ENCODE results near the gene RHOB.
A peak's percentile ranks its signal among the peaks of the same experiment; 100 is the strongest.

The RHOB gene

DNA sequence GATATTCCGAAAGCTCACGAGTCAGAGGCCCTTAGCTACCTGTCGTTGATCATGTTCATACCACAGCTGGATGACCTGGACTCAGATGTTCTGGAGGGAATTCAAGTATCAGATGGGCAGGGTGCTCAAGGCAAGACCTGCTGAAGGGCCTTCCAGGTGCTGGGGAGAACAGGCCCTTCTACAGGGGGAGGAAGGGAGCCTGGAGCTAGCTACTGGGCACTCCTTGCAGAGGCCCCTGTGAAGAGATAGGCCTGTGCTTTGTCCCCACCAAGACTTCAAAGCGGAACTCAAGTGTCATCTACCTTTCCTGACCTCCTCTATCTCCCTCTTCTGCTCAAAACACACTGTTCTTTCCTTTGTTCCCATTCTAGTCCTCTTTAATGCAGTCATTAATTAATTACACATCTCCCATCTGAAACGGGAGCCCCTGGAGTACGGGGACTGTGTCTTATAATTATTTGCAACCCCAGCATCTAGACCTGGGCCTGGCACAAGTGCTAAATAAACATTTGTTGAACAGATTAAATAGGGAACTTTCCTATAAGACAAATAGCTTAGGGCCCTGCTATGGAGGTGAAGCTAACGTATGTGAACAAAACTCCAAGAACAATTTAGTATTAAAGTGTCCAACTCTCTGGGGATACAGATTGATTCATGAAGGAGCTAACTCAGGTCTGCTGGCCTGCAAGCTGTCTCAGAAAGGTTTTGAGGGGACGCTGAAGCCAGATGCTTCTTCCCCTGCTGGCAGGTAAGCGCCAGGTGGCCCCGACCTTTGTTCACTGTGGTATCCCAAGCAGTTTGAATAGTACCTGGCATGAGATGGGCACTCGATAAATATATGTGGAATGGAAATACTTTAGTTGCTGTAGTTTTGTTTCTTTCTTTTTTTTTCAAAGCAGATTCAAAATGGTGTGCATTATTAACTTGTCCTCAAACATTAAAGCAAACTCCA, 22.0 kb downstream of the RHOB start:
- peak overlapping the region in 4 of 21 experiments; percentile 9 to 70 (median 62) for H3K27ac ChIP-seq
- H3K4me3 ChIP-seq = no peak overlapping the region

DNA sequence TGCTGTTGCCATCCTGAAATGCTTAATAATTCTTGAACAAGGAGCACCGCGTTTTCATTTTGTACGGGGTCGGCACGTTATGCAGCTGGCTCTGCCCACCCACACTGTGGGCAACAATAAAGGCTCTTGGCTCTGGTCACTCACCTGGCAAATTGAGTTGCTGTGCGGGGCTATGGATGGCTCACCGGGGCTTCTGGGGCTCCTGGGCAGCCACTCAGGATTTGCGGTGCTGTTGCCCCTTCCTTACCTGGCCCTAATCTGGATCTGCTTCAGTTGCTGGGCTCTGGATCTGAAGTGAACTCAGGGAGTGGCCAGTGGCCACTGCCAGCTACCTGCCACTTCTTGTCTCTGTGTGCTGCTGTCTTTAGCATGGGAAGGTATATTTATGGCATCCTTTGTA, 22.7 kb downstream of the RHOB start:
- H3K27ac ChIP-seq = peak overlapping the region in 2 of 21 experiments; percentile 8 to 33

DNA sequence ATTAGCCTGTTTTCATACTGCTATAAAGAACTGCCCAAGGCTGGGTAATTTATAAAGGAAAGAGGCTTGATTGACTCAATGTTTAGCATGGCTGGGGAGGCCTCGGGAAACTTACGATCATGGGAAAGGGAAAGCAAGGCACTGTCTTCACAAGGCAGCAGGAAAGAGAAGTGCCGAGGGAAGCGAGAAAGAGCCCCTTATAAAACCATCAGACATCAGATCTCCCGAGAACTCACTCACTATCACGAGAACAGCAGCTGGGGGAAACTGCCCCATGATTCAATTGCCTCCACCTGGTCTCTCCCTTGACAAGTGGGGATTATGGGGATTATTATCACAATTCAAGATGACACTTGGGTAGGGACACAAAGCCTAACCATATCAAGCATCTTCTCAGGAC, 23.3 kb downstream of the RHOB start:
- H3K27ac ChIP-seq = no peak overlapping the region
- no peak overlapping the region for H3K4me3 ChIP-seq

More for the DNA sequence above, 22.7 kb downstream of the RHOB start:
- no peak overlapping the region for H3K4me3 ChIP-seq

DNA sequence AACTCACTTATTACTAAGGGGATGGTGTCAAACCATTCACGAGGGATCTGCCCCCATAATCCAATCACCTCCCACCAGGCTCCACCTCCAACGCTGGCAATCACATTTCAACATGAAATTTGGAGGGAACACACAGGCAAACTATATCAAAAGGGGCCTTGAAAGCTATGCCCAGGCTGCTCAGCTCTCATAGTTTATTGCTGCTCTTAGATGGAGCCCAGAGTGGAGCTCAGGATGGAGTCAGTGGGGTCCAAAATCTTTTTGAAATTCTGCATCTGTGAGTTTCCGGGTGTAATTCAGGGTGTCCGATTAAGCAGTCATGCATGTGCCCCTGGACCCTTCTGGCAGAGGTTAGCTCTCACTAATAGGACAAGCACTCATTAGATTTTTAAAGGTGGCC, 24.3 kb downstream of the RHOB start:
- no peak overlapping the region for H3K27ac ChIP-seq

DNA sequence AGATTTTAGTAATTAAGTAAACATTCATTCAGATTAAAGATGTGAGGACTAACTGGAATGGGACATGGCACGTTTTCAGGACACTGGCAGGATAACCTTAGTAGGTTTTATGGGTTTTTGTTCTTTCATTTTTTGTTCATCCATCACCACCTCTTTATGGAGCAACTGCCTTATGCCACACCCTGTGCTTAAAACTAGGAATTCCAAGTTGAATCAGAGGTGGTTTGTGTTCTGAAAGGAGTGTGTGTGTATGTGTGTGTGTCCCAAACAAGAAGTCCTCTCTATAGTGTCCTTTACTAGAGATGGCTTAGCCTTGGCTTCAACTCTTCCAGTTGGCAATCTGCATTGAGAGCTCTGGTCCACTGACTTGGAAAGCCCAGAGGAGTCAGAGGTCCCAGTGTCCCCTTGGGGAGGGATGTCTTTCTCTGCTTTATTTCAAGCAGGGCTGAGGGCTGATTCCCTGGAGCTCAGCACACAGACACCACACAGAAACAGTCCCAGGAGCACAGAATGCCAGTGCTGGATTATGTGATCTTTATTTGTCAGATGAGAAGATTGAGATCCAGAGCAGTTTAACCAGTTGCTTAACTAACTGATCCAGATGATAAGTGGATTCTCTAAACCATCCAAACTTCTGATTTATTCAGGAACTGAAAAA, 25.2 kb downstream of the RHOB start:
- Histone ChIP-seq H3K27ac (peak overlapping the region in 1 of 21 experiments; percentile 9), H3K4me3 (no peak overlapping the region)

More for the DNA sequence above, 24.3 kb downstream of the RHOB start:
- H3K4me3 ChIP-seq = no peak overlapping the region

DNA sequence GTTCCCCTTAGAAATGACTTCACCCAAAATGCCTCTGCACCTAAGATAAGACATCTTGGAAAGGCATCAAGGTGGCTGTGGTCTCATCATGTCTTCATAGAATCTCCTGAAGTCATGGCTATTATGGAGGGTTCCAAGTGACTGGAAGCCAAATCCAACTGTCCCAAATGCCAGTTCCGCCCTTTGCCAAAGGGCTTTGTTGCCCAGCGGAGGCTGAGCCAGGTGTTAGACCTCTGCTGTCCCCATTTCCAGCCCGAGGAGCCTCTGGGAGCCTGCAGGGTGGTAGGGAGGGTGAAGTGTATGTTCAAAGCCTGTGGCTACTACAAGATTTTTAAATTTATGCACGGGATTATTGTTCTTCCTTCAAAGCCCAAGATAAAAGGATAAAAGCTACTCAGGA, 25.7 kb downstream of the RHOB start:
- H3K4me3 ChIP-seq = no peak overlapping the region
- H3K27ac ChIP-seq = no peak overlapping the region

DNA sequence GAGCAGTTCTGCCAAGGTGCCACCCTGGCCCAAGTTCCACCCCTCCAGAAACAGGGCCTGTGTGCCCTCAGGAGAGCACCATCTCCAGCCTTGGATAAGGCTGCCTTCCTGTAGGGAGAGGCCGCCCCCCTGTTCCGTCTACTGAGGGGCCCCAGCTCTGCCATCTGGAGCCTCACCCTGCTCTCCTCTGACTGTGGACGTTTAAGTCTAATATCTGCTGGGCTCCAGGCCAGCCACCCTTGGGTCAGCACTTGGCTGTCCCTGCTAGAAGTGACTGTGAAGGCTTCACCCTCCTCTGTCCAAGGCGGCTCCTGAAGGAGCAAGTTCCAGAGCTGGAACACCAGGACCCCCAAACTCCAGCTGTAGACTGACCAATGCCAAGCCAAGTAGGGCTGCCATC, 26.3 kb downstream of the RHOB start:
- Histone ChIP-seq H3K4me3 (no peak overlapping the region), H3K27ac (no peak overlapping the region)

DNA sequence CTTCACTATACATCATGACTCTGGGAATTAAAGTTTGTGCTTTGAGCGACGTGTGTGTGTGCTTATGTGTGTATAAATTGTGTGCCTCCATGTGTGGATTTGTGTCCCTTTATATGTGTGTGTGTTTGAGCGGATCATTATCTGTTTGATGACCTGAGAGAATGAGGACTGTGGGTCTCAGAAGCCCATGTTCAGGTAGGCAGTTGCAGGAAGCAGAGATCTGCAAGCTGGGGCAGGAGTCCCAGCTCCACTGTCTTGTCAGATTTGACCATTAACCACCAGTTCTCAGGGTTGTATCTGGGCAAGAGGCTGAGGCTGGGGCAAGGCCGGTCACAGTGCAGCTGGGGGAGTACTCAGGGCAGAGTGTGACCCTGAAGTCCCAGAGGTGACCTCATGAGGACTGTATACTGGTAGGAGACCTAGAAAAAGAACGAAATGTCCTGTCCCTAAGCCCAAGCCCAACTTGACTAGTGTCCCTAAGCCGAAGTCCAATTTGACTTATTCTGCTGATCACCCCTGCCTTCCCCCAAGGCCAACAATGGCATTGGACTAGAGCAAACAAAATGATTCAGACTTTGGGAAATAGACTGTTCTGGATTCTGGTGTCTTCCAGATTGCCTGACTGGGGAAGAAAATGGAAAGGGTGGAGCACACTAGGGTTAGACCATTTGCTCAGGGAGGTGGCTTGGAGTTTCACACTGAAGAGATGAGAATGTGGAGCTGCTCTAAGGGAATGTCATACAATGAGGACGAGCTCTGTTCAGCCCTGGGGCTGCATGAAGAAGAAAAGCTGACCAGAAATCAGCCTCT, 28.1 kb downstream of the RHOB start:
- H3K27ac ChIP-seq = peak overlapping the region in 1 of 21 experiments; percentile 18
- no peak overlapping the region for H3K4me3 ChIP-seq

DNA sequence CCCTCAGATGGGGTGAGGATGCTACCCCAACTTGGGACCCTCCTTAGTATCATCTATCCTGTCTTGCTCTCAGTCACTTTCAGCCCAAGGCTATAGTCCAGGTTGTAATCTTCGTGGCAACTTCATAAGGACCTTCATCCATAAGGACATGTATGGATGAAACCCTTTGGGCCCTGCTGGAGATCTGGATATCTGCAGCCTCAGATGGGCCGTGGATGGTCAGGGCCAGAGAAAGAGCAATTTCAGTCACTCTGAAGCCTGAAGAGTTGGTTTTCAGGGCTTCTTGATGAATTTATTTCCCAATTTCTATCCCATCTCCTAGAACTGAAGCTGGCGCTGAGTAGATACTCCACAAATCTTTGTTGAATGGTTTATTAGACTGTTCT, 28.7 kb downstream of the RHOB start:
- no peak overlapping the region for H3K4me3 ChIP-seq
- H3K27ac ChIP-seq = no peak overlapping the region

DNA sequence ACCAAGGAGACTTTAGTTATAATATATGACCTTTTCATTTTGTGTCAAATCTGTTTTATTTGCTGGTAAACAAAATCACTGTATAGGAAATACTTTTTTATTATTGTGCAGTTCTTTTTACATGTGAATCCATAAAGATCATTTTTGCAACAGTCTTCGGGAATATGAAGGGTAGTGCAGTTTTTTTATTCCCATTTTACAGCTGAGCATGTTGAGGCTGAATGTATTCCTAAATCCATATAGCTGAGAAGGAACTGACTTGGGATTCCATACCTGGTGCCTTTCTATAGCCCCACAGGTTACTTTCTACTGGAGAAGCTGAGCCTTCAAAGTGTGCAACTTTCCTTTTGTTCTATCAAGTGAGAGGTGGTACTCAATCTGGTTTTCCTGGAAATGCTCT, 29.6 kb downstream of the RHOB start:
- Histone ChIP-seq H3K4me3 (no peak overlapping the region), H3K27ac (no peak overlapping the region)

DNA sequence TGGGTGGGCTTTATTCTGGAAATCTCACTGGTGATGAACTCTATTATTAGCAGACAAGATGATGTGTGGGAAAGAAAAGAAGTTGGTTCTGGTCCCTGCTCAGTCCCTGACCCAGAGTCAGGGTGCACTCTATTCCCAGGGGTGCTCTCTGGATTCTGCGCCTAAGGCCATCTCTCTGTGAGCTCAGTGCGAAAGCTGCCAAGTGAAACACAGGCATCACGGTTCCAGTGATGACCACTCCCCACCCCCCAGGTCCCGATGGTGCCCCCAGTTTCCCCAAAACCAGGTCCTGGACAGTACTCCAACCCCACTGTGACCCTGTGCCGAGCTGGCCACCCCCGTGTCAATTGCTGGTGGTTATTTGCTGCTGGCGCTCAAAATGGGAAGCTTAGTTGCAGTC, 30.1 kb downstream of the RHOB start:
- Histone ChIP-seq H3K27ac (peak overlapping the region in 1 of 21 experiments; percentile 35), H3K4me3 (no peak overlapping the region)

DNA sequence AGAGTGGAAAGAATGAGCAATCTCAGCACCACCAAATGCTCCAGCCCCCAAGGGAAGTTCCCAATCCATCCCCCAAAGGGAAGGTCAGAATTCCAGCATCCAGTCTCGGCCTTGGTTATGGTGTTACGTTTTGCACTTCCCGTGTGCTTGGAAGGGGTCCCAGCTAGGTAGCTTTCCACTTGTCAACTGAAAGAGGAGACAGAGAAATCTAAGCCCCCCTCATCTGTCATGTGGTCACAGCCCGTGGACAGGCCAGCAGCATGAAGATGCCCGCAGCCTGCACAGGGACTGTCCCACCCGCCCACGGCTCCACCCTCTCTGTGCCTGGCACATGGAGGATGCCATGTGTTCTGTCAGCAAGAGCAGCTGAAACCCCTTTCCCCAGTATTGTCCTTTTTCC, 32.1 kb downstream of the RHOB start:
- Histone ChIP-seq H3K27ac (no peak overlapping the region), H3K4me3 (no peak overlapping the region)

DNA sequence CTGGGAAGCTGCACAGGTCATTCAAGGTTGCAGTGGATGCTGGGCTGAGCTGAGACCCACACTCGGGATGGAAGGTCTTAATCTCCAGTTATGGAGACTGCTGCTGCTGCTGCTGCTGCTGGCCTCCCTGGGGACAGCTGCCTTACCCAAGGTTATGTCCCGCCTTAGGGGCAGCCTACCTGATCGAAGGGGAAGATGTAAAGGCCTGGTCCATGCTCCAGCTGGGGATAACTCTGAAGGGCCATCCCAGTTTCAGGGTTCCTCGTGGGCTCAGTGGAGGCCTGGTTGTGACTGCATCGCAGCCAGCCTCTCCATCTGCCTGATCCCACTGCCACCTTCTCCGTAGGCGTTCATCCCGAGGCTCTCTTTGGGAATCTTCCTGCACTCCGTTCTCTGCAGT, 33.0 kb downstream of the RHOB start:
- no peak overlapping the region for H3K4me3 ChIP-seq
- H3K27ac ChIP-seq = no peak overlapping the region

DNA sequence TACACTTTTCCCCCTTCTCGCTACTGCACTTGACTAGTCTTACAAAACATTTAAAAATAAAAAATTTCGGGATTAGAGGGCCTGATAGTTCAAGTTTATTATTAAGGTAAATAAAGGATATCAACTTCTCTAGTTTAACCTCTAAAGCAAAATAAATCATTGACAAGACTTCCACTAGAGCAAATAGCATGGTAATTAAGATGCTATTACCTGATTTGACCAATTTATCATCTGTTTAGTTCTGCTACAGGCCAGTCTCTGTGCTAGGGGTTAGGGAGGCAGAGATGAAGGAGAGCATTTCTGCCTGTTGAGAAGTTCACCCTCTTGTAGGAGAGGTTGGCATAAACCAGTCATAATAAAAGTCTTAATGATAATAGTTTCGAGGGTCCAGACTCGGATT, 34.0 kb downstream of the RHOB start:
- Histone ChIP-seq H3K4me3 (no peak overlapping the region), H3K27ac (no peak overlapping the region)

DNA sequence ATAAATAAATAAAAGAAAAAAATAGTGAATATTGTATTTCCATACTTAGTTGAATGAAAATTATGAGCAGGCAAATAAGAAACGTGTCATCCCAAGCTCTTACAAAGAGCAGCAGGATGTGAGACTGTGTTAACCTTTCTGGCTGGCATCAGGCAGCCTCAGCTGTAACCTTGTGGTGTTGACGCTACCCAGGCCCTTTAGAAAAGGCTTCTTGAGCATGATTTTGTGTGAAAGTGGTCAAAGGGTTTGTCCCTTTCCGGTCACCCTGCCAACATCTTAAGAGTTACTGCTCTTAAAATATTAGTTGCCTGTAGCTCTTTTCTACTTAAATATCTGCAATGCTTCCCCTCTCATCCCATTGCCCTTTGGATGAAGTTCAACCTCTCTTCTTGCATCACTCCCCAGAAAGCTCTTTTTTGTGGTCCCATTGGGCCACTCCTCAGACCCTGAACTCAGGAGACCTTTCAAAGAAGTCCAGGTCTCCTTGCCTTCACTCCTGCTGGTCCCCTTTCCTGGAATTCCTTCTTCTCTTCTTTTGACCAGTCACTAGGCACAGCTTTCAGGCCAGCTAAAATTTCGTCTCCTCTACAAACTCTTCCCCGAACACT, 35.0 kb downstream of the RHOB start:
- H3K4me3 ChIP-seq = no peak overlapping the region
- H3K27ac ChIP-seq = peak overlapping the region in 5 of 21 experiments; percentile 24 to 85 (median 63)

DNA sequence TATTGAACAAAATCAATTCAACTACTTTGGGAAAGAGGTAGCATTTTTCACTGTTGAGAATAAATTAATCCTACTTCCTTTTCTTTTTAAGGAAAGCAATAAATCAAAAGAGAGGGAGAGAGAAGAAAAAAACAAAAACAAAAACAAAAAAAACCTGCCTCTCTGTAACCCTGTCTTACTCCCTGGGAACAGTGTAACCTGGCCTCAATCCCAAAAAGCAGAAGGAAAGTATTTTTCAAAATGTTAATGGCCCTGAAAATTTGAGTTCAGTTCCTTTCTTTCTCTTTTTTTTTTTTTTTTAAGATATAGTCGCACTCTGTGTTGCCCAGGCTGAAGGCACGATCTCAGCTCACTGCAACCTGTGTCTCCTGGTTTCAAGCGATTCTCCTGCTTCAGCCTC, 35.9 kb downstream of the RHOB start:
- Histone ChIP-seq H3K27ac (peak overlapping the region in 9 of 21 experiments; percentile 8 to 85 (median 53)), H3K4me3 (no peak overlapping the region)

DNA sequence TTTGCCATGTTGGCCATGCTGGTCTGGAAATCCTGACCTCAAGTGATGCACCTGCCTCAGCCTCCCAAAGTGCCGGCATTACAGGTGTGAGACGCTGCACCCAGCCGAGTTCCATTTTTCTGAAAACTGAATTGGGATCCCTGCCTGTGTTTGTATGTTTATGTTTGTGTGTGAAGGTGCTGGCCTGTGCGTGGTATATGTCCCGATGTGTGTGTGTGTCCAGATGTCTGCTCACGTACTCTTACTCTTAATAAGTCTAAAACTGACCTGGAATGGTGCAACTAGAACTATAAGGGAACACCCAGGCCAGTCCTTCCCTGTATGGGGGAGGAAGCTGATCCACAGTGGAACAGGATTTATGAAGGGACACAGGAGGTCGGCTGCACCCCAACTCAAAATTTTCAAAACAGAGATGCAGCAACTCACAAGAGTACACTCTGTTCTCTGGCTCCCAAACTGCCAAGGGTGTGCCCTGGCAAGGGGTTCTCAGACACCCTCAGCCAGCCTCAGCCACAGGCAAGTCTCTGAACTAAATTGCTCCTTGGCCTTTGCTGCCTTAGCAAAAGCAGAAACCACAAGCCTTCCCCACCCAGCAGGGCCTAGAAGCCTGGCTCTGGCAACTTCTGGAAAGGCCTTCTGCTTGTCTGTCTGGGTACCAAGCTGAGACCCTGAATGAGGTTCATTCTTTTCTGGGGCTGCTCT, 36.5 kb downstream of the RHOB start:
- H3K27ac ChIP-seq = peak overlapping the region in 15 of 21 experiments; percentile 5 to 85 (median 55)
- no peak overlapping the region for H3K4me3 ChIP-seq

DNA sequence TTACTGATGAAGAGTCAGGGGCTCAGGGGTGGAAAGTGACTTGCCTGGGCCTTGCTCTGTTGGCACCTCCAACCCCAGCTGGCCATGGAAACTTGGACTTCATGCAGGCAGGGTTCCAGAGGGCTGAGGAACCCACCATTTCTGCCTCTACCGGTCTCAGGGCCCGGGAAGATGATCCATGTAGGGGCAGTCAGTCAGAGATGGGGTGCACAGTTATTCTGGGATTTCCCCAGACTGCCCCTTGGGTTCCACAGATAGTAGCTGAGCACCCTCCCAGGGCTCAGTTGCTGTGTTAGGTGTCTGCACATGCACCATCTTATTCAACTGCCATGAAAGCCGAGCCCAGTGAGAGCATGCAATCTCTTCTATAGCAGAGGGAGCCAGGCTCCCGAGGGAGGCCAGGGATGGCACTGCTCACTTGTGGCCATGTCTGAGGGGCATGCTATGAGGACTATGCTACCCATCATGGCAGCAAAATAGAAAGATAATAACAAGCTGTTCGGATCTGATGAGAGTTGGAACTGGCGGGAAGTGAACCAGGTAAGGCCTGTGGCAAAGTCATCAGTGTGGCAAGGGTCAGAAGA, 37.3 kb downstream of the RHOB start:
- H3K4me3 ChIP-seq = no peak overlapping the region
- peak overlapping the region in 14 of 21 experiments; percentile 5 to 85 (median 58) for H3K27ac ChIP-seq

Measured in skin epidermis (tissue), 12 donors.